ENCODE measurements around the gene HSD17B11. TPM values are rescaled to one million over a fixed set of nuclear protein-coding genes. Genes with fewer than 3 reads are reported as not detected.

The HSD17B11 gene
- total and polyA plus RNA-seq, 2 donors (not counting 1 experiment from before 2014, with no cell fraction given) = 60.5 to 64.1 TPM

DNA sequence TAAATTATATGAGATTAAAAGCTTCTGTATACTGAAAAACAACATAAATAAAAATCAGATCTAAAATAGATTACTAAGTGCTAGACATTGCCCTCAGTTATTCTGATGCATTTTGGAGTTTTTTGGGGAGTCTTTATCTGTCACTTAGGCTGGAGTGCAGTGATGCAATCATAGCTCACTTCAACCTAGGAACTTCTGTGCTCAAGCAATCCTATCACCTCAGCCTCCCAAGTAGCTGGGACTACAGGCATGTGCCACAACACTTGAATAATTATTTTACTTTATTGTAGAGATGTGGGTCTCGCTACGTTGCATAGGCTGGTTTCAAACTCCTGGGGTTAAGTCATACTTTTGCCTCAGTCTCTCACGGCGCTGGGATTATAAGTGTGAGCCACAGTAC lies 31.7 kb downstream of the HSD17B11 start:
- H3K4me1 ChIP-seq (ENCODE audit: control insufficient read depth, extremely low read depth, insufficient read depth, low read length) = peaks cover 5% of the 10 kb centered on the region
- no peak overlapping the region for H3K9ac ChIP-seq (ENCODE audit: insufficient read depth, low read length)
- no peaks in the 10 kb centered on the region for H3K79me2 ChIP-seq (ENCODE audit: control insufficient read depth, insufficient read depth, low read length)
- H3K27ac ChIP-seq (ENCODE audit: insufficient read depth, low read length) = no peak overlapping the region
- TF ChIP-seq, protein P1, sequence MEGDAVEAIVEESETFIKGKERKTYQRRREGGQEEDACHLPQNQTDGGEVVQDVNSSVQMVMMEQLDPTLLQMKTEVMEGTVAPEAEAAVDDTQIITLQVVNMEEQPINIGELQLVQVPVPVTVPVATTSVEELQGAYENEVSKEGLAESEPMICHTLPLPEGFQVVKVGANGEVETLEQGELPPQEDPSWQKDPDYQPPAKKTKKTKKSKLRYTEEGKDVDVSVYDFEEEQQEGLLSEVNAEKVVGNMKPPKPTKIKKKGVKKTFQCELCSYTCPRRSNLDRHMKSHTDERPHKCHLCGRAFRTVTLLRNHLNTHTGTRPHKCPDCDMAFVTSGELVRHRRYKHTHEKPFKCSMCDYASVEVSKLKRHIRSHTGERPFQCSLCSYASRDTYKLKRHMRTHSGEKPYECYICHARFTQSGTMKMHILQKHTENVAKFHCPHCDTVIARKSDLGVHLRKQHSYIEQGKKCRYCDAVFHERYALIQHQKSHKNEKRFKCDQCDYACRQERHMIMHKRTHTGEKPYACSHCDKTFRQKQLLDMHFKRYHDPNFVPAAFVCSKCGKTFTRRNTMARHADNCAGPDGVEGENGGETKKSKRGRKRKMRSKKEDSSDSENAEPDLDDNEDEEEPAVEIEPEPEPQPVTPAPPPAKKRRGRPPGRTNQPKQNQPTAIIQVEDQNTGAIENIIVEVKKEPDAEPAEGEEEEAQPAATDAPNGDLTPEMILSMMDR (conservative IDR thresholded peaks at IDR 0.05 in 1 of 2, IDR thresholded peaks at IDR 0.05 in 1 of 2; ENCODE audit: low read depth in 1 of 2, low read length in 2 of 2) = no peak
- TF ChIP-seq EZH2 (IDR thresholded peaks at IDR 0.05; ENCODE audit: low read length, missing control alignments) = no peak
- H3K36me3 ChIP-seq (ENCODE audit: control insufficient read depth, insufficient read depth, low read length) = no peaks in the 10 kb centered on the region
- H4K20me1 ChIP-seq (ENCODE audit: control insufficient read depth, extremely low read depth, insufficient read depth, low read length) = no peaks in the 10 kb centered on the region
- H2AFZ ChIP-seq (ENCODE audit: low read length) = no peak overlapping the region
- no peak overlapping the region for H3K4me2 ChIP-seq (ENCODE audit: extremely low read depth, insufficient read depth, low read length)
- no peaks in the 10 kb centered on the region for H3K9me3 ChIP-seq (ENCODE audit: control insufficient read depth, insufficient read depth, low read depth, low read length)
- no peak for DNase-seq (ENCODE audit: low read depth in 2 of 2)
- H3K27me3 ChIP-seq (ENCODE audit: control insufficient read depth, insufficient read depth, low read length) = no peaks in the 10 kb centered on the region
- H3K4me3 ChIP-seq (replicated peaks in 1 of 4; ENCODE audit: control extremely low read depth in 1 of 4, insufficient read depth in 1 of 4, low read depth in 3 of 4, low read length in 4 of 4) = no peak overlapping the region

DNA sequence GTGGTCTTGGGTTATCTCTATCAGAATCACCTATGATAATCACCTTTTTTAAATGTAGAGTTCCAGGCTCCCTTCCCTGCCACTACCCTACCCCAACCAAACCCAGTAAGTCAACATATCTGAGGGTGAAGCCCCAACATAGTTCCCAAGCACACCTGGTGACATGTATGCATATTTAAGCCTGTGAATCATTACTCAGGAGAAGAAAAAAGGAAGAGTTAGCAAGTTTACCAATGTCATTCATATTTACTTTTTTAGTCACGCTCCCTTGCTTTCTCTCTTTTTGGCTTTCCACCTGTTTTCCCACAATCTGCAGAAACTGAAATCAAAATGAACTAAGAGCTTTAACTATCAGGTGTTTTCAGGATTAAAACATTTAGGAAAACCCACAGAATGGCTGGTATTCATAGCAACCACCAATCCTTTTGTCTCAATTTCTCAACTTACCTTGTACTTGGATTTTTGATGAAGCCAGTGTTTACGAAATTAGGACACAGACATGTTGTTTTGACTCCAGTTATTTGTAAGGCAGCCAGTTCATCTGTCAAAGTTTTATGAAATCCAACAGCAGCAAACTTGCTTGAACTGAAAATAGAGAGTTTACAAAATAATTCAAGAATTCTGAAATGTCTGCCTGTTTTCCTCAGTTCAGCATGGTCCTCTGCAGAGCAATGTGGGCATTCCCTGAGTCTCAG lies 34.0 kb downstream of the HSD17B11 start:
- no peak for DNase-seq (ENCODE audit: low read depth in 2 of 2)
- H3K36me3 ChIP-seq (ENCODE audit: control insufficient read depth, insufficient read depth, low read length) = no peaks in the 10 kb centered on the region
- no peak overlapping the region for H3K4me2 ChIP-seq (ENCODE audit: extremely low read depth, insufficient read depth, low read length)

More for the DNA sequence above, 34.0 kb downstream of the HSD17B11 start:
- no peak overlapping the region for H3K9ac ChIP-seq (ENCODE audit: insufficient read depth, low read length)
- H3K79me2 ChIP-seq (ENCODE audit: control insufficient read depth, insufficient read depth, low read length) = no peaks in the 10 kb centered on the region
- no peaks in the 10 kb centered on the region for H4K20me1 ChIP-seq (ENCODE audit: control insufficient read depth, extremely low read depth, insufficient read depth, low read length)
- TF ChIP-seq, protein P1 (conservative IDR thresholded peaks at IDR 0.05 in 1 of 2, IDR thresholded peaks at IDR 0.05 in 1 of 2; ENCODE audit: low read depth in 1 of 2, low read length in 2 of 2) = no peak
- no peak for TF ChIP-seq EZH2 (IDR thresholded peaks at IDR 0.05; ENCODE audit: low read length, missing control alignments)
- no peak overlapping the region for H2AFZ ChIP-seq (ENCODE audit: low read length)
- H3K27me3 ChIP-seq (ENCODE audit: control insufficient read depth, insufficient read depth, low read length) = no peaks in the 10 kb centered on the region
- no peaks in the 10 kb centered on the region for H3K9me3 ChIP-seq (ENCODE audit: control insufficient read depth, insufficient read depth, low read depth, low read length)
- H3K4me1 ChIP-seq (ENCODE audit: control insufficient read depth, extremely low read depth, insufficient read depth, low read length) = peaks cover 5% of the 10 kb centered on the region
- no peak overlapping the region for H3K4me3 ChIP-seq (replicated peaks in 1 of 4; ENCODE audit: control extremely low read depth in 1 of 4, insufficient read depth in 1 of 4, low read depth in 3 of 4, low read length in 4 of 4)
- H3K27ac ChIP-seq (ENCODE audit: insufficient read depth, low read length) = no peak overlapping the region

Data from fibroblast of lung (primary cell).